Activated naive CD8-positive, alpha-beta T cell (primary cell): ENCODE measurements around the gene MAP3K7CL.

Experiments used
- H3K27ac Mint-ChIP-seq: one replicate; pipeline ENCODE4 v1.8.0; 2021; ENCODE audit warnings: mixed read lengths
- H3K27me3 Mint-ChIP-seq: one replicate; pipeline ENCODE4 v1.8.0; 2021; ENCODE audit warnings: mixed read lengths
- H3K36me3 Mint-ChIP-seq: one replicate; pipeline ENCODE4 v1.8.0; 2021; ENCODE audit warnings: mixed read lengths
- H3K4me1 Mint-ChIP-seq: one replicate; pipeline ENCODE4 v1.8.0; 2021; ENCODE audit warnings: low read depth, mixed read lengths
- H3K4me3 Mint-ChIP-seq: one replicate; pipeline ENCODE4 v1.8.0; 2021; ENCODE audit warnings: mild to moderate bottlenecking, mixed read lengths
- H3K9me3 Mint-ChIP-seq: one replicate; pipeline ENCODE4 v1.8.0; 2021; ENCODE audit warnings: low read depth, mixed read lengths

The MAP3K7CL gene

GRCh38 chr21:29209696-29210095 lies 79.3 kb downstream of the MAP3K7CL start:
- Mint-ChIP-seq H3K27ac (no peak overlapping the region), H3K27me3 (no peaks in the 10 kb centered on the region), H3K4me3 (no peak overlapping the region), H3K9me3 (no peaks in the 10 kb centered on the region), H3K4me1 (peaks cover 14% of the 10 kb centered on the region), H3K36me3 (peaks cover 2% of the 10 kb centered on the region)

GRCh38 chr21:29211205-29211604 lies 80.8 kb downstream of the MAP3K7CL start:
- H3K9me3 Mint-ChIP-seq, result no peaks in the 10 kb centered on the region

GRCh38 chr21:29212446-29212845 lies 82.0 kb downstream of the MAP3K7CL start:
- no peaks in the 10 kb centered on the region for H3K9me3 Mint-ChIP-seq
- H3K27me3 Mint-ChIP-seq, result no peaks in the 10 kb centered on the region
- no peak overlapping the region for H3K27ac Mint-ChIP-seq
- H3K36me3 Mint-ChIP-seq, result peaks cover 2% of the 10 kb centered on the region
- no peak overlapping the region for H3K4me3 Mint-ChIP-seq
- H3K4me1 Mint-ChIP-seq, result peaks cover 14% of the 10 kb centered on the region

More at GRCh38 chr21:29211205-29211604, 80.8 kb downstream of the MAP3K7CL start:
- Mint-ChIP-seq H3K36me3 (peaks cover 2% of the 10 kb centered on the region), H3K27me3 (no peaks in the 10 kb centered on the region), H3K27ac (no peak overlapping the region), H3K4me1 (peaks cover 14% of the 10 kb centered on the region), H3K4me3 (no peak overlapping the region)

GRCh38 chr21:29213513-29214385 lies 83.3 kb downstream of the MAP3K7CL start:
- no peak overlapping the region for H3K27ac Mint-ChIP-seq

GRCh38 chr21:29215709-29216108 lies 85.3 kb downstream of the MAP3K7CL start:
- no peaks in the 10 kb centered on the region for H3K4me1 Mint-ChIP-seq
- no peak overlapping the region for H3K4me3 Mint-ChIP-seq
- no peaks in the 10 kb centered on the region for H3K9me3 Mint-ChIP-seq
- no peaks in the 10 kb centered on the region for H3K27me3 Mint-ChIP-seq
- no peak overlapping the region for H3K27ac Mint-ChIP-seq
- peaks cover 2% of the 10 kb centered on the region for H3K36me3 Mint-ChIP-seq

More at GRCh38 chr21:29213513-29214385, 83.3 kb downstream of the MAP3K7CL start:
- Mint-ChIP-seq H3K27me3 (no peaks in the 10 kb centered on the region), H3K4me3 (no peak overlapping the region), H3K9me3 (no peaks in the 10 kb centered on the region), H3K4me1 (peaks cover 6% of the 10 kb centered on the region), H3K36me3 (peaks cover 2% of the 10 kb centered on the region)

- no peaks in the 10 kb centered on the region for H3K4me1 Mint-ChIP-seq
- no peak overlapping the region for H3K4me3 Mint-ChIP-seq
- no peak overlapping the region for H3K27ac Mint-ChIP-seq
- H3K27me3 Mint-ChIP-seq, result no peaks in the 10 kb centered on the region
- no peaks in the 10 kb centered on the region for H3K36me3 Mint-ChIP-seq
- no peaks in the 10 kb centered on the region for H3K9me3 Mint-ChIP-seq
Observed at GRCh38 chr21:29217818-29218291, 87.4 kb downstream of the MAP3K7CL start.

- Mint-ChIP-seq H3K27me3 (no peaks in the 10 kb centered on the region), H3K9me3 (no peaks in the 10 kb centered on the region), H3K4me1 (no peaks in the 10 kb centered on the region), H3K27ac (no peak overlapping the region), H3K36me3 (no peaks in the 10 kb centered on the region), H3K4me3 (no peak overlapping the region)
Observed at GRCh38 chr21:29218749-29219148, 88.3 kb downstream of the MAP3K7CL start.

GRCh38 chr21:29219165-29219770 lies 88.8 kb downstream of the MAP3K7CL start:
- no peaks in the 10 kb centered on the region for H3K9me3 Mint-ChIP-seq
- H3K4me3 Mint-ChIP-seq, result no peak overlapping the region
- H3K27ac Mint-ChIP-seq, result no peak overlapping the region
- H3K4me1 Mint-ChIP-seq, result no peaks in the 10 kb centered on the region
- no peaks in the 10 kb centered on the region for H3K36me3 Mint-ChIP-seq
- H3K27me3 Mint-ChIP-seq, result no peaks in the 10 kb centered on the region

GRCh38 chr21:29221253-29221744 lies 90.9 kb downstream of the MAP3K7CL start:
- Mint-ChIP-seq H3K27me3 (no peaks in the 10 kb centered on the region), H3K36me3 (no peaks in the 10 kb centered on the region), H3K4me1 (no peaks in the 10 kb centered on the region), H3K4me3 (no peak overlapping the region), H3K27ac (no peak overlapping the region), H3K9me3 (no peaks in the 10 kb centered on the region)

GRCh38 chr21:29224006-29224405 lies 93.6 kb downstream of the MAP3K7CL start:
- peaks cover 8% of the 10 kb centered on the region for H3K4me1 Mint-ChIP-seq
- H3K27me3 Mint-ChIP-seq, result no peaks in the 10 kb centered on the region
- H3K9me3 Mint-ChIP-seq, result no peaks in the 10 kb centered on the region
- no peak overlapping the region for H3K27ac Mint-ChIP-seq
- H3K36me3 Mint-ChIP-seq, result no peaks in the 10 kb centered on the region
- H3K4me3 Mint-ChIP-seq, result no peak overlapping the region
